RWPE1 (cell line): ENCODE data around the gene ZBTB42.
A peak's percentile ranks its signal among the peaks of the same experiment; 100 is the strongest.

Experiments
- CTCF ChIA-PET: fragments of 350-600 bp; sonication (Branson Sonifier 250); formaldehyde crosslinking; extraction: SDS; loops from one replicate; lab custom pipeline; 2021; lab: Yijun Ruan, JAX
- POLR2A ChIA-PET: fragments of 400-600 bp; formaldehyde crosslinking; extraction: SDS; loops from one replicate; lab custom pipeline; 2020; ENCODE audit warnings: antibody characterized with exemption; ENCODE audit not compliant: low non-redundant PET; lab: Yijun Ruan, JAX
- DNase-seq: peaks from one replicate; pipeline ENCODE4 v3.0.0; 2012; ENCODE audit warnings: low spot score
- H3K27ac ChIP-seq: fragments of 450-650 bp; 2 replicates; pipeline ENCODE4 v1.5.1; 2017
- CTCF ChIP-seq: fragments of 450-650 bp; conservative IDR thresholded peaks from 2 replicates; pipeline ENCODE4 v1.5.1; 2017; ENCODE audit warnings: low read depth, mild to moderate bottlenecking

The ZBTB42 gene

GRCh38 chr14:104820669-104821228 lies 19.8 kb downstream of the ZBTB42 start:
- TF ChIP-seq CTCF: peak; percentile 72
- POLR2A ChIA-PET: no interaction called here
- CTCF ChIA-PET: interaction anchor here (0.6 to 3.2 kb wide), 5 partner anchors 15 to 52 kb away, joined by 3 to 28 read pairs (median 3); no protein-coding TSS in a partner anchor
- DNase-seq: peak; percentile 74
- peak overlapping the region; percentile 60 for H3K27ac ChIP-seq

- no peak for DNase-seq
- ChIA-PET CTCF (interaction anchor here (0.5 to 3.2 kb wide), 7 partner anchors 19 to 659 kb away, joined by 3 to 28 read pairs (median 3); no protein-coding TSS in a partner anchor), POLR2A (no interaction called here)
- H3K27ac ChIP-seq: peak overlapping the region; percentile 60
- no peak for TF ChIP-seq CTCF
These were observed 20.5 kb downstream of the ZBTB42 start for GRCh38 chr14:104821229-104821945.

- no peak for DNase-seq
- ChIA-PET CTCF (interaction anchor here (1.2 to 3.2 kb wide), 2 partner anchors 34 to 53 kb away, joined by 3 to 28 read pairs; no protein-coding TSS in a partner anchor), POLR2A (no interaction called here)
- TF ChIP-seq CTCF: no peak
- peak overlapping the region; percentile 60; the same call in 1 of the 2 replicates for H3K27ac ChIP-seq
These were observed 21.2 kb downstream of the ZBTB42 start for GRCh38 chr14:104821971-104822608.

GRCh38 chr14:104822821-104823615 lies 22.1 kb downstream of the ZBTB42 start:
- DNase-seq: no peak
- H3K27ac ChIP-seq: no peak overlapping the region
- POLR2A ChIA-PET: no interaction called here
- no peak for TF ChIP-seq CTCF
- CTCF ChIA-PET: interaction anchor here (3.2 kb wide), 1 partner anchor 54 kb away, joined by 28 read pairs; no protein-coding TSS in a partner anchor

- DNase-seq: no peak
- no peak overlapping the region for H3K27ac ChIP-seq
- CTCF ChIA-PET: interaction anchor here (2.0 kb wide), 1 partner anchor 56 kb away, joined by 25 read pairs; no protein-coding TSS in a partner anchor
- POLR2A ChIA-PET: no interaction called here
- no peak for TF ChIP-seq CTCF
These were observed 23.6 kb downstream of the ZBTB42 start for GRCh38 chr14:104824353-104824997.
